Calu3 (cell line): Measurements from ENCODE around the gene MAST3. TPM values are rescaled to one million over a fixed set of nuclear protein-coding genes. Genes with fewer than 3 reads are reported as not detected.

Experiments used
- BruUV-seq: library from RNA; stranded (reverse); fragments of 400-500 nt; replicated peaks from 2 replicates; lab custom pipeline; 2021; lab: Mats Ljungman, UMichigan
- CTCF ChIA-PET: fragments of 300-600 bp; sonication (Branson Sonifier 250); formaldehyde crosslinking; loops from one replicate; lab custom pipeline; 2022; ENCODE audit warnings: antibody characterized with exemption; lab: Charles Lee
- DNase-seq: peaks from one replicate; pipeline ENCODE4 v3.0.0; 2022
- H3K27ac Mint-ChIP-seq: one replicate; pipeline ENCODE4 v1.8.0; 2022; ENCODE audit warnings: mixed read lengths; ENCODE audit not compliant: unreplicated experiment
- H3K27me3 Mint-ChIP-seq: one replicate; pipeline ENCODE4 v1.8.0; 2022; ENCODE audit warnings: mixed read lengths; ENCODE audit not compliant: unreplicated experiment
- H3K36me3 Mint-ChIP-seq: one replicate; pipeline ENCODE4 v1.8.0; 2022; ENCODE audit warnings: mild to moderate bottlenecking, moderate library complexity, mixed read lengths; ENCODE audit not compliant: insufficient read depth, unreplicated experiment
- H3K4me1 Mint-ChIP-seq: one replicate; pipeline ENCODE4 v1.8.0; 2022; ENCODE audit warnings: mild to moderate bottlenecking, low read depth, mixed read lengths; ENCODE audit not compliant: unreplicated experiment
- H3K4me3 Mint-ChIP-seq: one replicate; pipeline ENCODE4 v1.8.0; 2022; ENCODE audit warnings: mild to moderate bottlenecking, low read depth, moderate library complexity, mixed read lengths; ENCODE audit not compliant: unreplicated experiment
- H3K9me3 Mint-ChIP-seq: one replicate; pipeline ENCODE4 v1.8.0; 2022; ENCODE audit warnings: low read depth, mixed read lengths; ENCODE audit not compliant: unreplicated experiment
- CTCF ChIP-seq: fragments of 200-600 bp; IDR thresholded peaks from one replicate; pipeline ENCODE4 v1.8.0; 2022; ENCODE audit warnings: antibody characterized with exemption; ENCODE audit not compliant: unreplicated experiment
- intact Hi-C: fragments of 100-400 bp; cut with micrococcal nuclease; formaldehyde crosslinking; loops from one replicate; pipeline ENCODE4 v1.10.0; 2022; ENCODE audit not compliant: unreplicated experiment
- total RNA-seq: library from RNA; stranded (reverse); gene quantifications from 2 replicates; pipeline ENCODE4 v1.2.3, GENCODE V29; 2022

Gene MAST3
- total RNA-seq, 1 experiment from 2014 or later: 5.9 TPM

- no peaks in the 10 kb centered on the region for H3K27me3 Mint-ChIP-seq
- CTCF ChIA-PET: no interaction called here
- no peaks in the 10 kb centered on the region for H3K36me3 Mint-ChIP-seq
- TF ChIP-seq CTCF: no peak
- BruUV-seq: no TSS peak
- H3K4me1 Mint-ChIP-seq: no peaks in the 10 kb centered on the region
- no peak for DNase-seq
- no peak overlapping the region for H3K27ac Mint-ChIP-seq
- H3K4me3 Mint-ChIP-seq: no peak overlapping the region
- intact Hi-C loops: no loop called here
- no peaks in the 10 kb centered on the region for H3K9me3 Mint-ChIP-seq
Measured at GRCh38 chr19:18068395-18068794, 29.2 kb upstream of the MAST3 start.

- Mint-ChIP-seq H3K27ac (no peak overlapping the region), H3K4me1 (no peaks in the 10 kb centered on the region), H3K9me3 (no peaks in the 10 kb centered on the region), H3K4me3 (no peak overlapping the region), H3K36me3 (no peaks in the 10 kb centered on the region), H3K27me3 (no peaks in the 10 kb centered on the region)
- no TSS peak for BruUV-seq
- no peak for TF ChIP-seq CTCF
- CTCF ChIA-PET: no interaction called here
- intact Hi-C loops: no loop called here
- DNase-seq: no peak
Measured at GRCh38 chr19:18069383-18069782, 28.2 kb upstream of the MAST3 start.

GRCh38 chr19:18070181-18070580 is 27.4 kb upstream of the MAST3 start:
- Mint-ChIP-seq H3K27me3 (no peaks in the 10 kb centered on the region), H3K4me3 (no peak overlapping the region), H3K27ac (no peak overlapping the region), H3K36me3 (no peaks in the 10 kb centered on the region), H3K4me1 (no peaks in the 10 kb centered on the region), H3K9me3 (no peaks in the 10 kb centered on the region)
- intact Hi-C loops: no loop called here
- CTCF ChIA-PET: no interaction called here
- no peak for TF ChIP-seq CTCF
- no TSS peak for BruUV-seq
- no peak for DNase-seq

- H3K9me3 Mint-ChIP-seq: no peaks in the 10 kb centered on the region
- no peak for TF ChIP-seq CTCF
- intact Hi-C loops: no loop called here
- H3K36me3 Mint-ChIP-seq: no peaks in the 10 kb centered on the region
- no peak overlapping the region for H3K4me3 Mint-ChIP-seq
- no TSS peak for BruUV-seq
- no peak for DNase-seq
- CTCF ChIA-PET: interaction anchor here (0.5 kb wide), 1 partner anchor 368 kb away, joined by 3 read pairs; no protein-coding TSS in a partner anchor
- no peaks in the 10 kb centered on the region for H3K27me3 Mint-ChIP-seq
- H3K27ac Mint-ChIP-seq: no peak overlapping the region
- no peaks in the 10 kb centered on the region for H3K4me1 Mint-ChIP-seq
Measured at GRCh38 chr19:18072335-18072734, 25.2 kb upstream of the MAST3 start.
